Fibroblast of pulmonary artery (primary cell): ENCODE results near the gene TTC19.
"Not testable (repeated sequence)": the region's sequence is repeated elsewhere in the genome, so short reads cannot be mapped to it uniquely, and the experiment has no call there.

ENCODE experiments used
- DNase-seq: peaks from one replicate; pipeline ENCODE4 v3.0.0-alpha.2; 2010; ENCODE audit warnings: low read depth
- H3K4me3 ChIP-seq: replicated peaks from 2 replicates; pipeline ENCODE4 v1.5.1; 2011; ENCODE audit warnings: low read depth, mild to moderate bottlenecking, control low read depth, low read length, moderate library complexity
- CTCF ChIP-seq: IDR thresholded peaks from 2 replicates; pipeline ENCODE4 v1.5.1; 2011; ENCODE audit warnings: mild to moderate bottlenecking, control low read depth, low read length, inconsistent platforms; ENCODE audit errors: missing control alignments

TTC19 gene

GRCh38 chr17:15971882-15972281 lies 27.7 kb upstream of the TTC19 start:
- no peak overlapping the region for H3K4me3 ChIP-seq
- DNase-seq: no peak
- no peak for TF ChIP-seq CTCF

GRCh38 chr17:15972497-15972951 lies 27.1 kb upstream of the TTC19 start:
- DNase-seq: no peak
- H3K4me3 ChIP-seq: no peak overlapping the region

GRCh38 chr17:15973016-15973415 lies 26.6 kb upstream of the TTC19 start:
- TF ChIP-seq CTCF: no peak
- no peak for DNase-seq
- H3K4me3 ChIP-seq: no peak overlapping the region

More at GRCh38 chr17:15972497-15972951, 27.1 kb upstream of the TTC19 start:
- TF ChIP-seq CTCF: no peak

GRCh38 chr17:15973834-15974233 lies 25.8 kb upstream of the TTC19 start:
- TF ChIP-seq CTCF: no peak
- H3K4me3 ChIP-seq: no peak overlapping the region
- no peak for DNase-seq

- TF ChIP-seq CTCF: no peak
- DNase-seq: no peak
- no peak overlapping the region for H3K4me3 ChIP-seq
Observed at GRCh38 chr17:15977894-15978293, 21.7 kb upstream of the TTC19 start.

- no peak overlapping the region for H3K4me3 ChIP-seq
- no peak for DNase-seq
- no peak for TF ChIP-seq CTCF
Observed at GRCh38 chr17:15978606-15979005, 21.0 kb upstream of the TTC19 start.

- H3K4me3 ChIP-seq: not testable (repeated sequence)
Observed at GRCh38 chr17:15979013-15979412, 20.6 kb upstream of the TTC19 start.

More at GRCh38 chr17:15979013-15979412, 20.6 kb upstream of the TTC19 start:
- DNase-seq: not testable (repeated sequence)
